HG03558 (cell line): ENCODE data around the gene SOWAHA.

Experiments used
- ATAC-seq: cut with Tn5 transposase; IDR thresholded peaks from one replicate; pipeline ENCODE4 v1.9.1; 2021; ENCODE audit warnings: moderate number of reproducible peaks; ENCODE audit not compliant: unreplicated experiment; ENCODE audit errors: extremely low read depth

SOWAHA gene

GRCh38 chr5:132824426-132824825, 11.3 kb downstream of the SOWAHA start:
- ATAC-seq = no peak

DNA sequence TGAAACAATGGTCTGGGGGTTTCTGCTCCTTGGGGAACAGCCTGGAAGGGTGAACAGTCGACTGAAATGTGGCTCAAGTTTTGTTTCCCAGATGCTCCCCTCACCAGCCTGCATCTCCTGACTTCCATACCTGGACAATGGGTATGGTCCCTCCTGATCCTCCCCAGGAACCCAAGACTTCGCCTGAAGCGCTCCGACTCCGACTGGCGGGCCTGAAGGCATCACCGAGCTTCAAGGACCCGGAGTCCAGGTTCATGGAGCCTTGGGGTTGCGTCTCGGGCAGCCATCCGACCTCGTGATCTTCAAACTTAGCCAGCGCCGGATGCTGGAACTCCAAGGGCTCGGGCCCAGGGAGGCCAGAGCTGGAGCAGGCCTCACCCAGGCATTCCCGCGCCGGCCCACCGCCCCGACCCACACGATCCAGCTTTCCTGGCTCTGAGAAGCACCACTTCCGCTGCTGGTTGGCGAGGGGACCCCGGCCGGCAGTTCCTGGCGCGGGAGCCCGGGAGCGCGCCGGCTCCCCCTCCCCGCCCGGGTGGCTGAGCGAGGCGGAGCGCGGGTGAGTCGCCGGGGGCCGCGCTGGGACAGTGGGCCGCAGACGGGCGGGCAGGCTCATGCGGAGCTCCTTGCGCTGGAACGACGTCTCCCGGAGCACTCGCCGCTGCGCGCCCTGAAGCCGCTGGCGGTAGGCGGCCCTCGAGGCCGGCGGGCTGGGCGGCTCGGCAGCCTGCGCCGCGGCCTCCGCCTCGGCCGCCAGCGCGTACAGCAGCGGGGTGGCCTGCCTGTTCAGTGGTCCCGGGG, 12.1 kb downstream of the SOWAHA start:
- ATAC-seq = no peak

DNA sequence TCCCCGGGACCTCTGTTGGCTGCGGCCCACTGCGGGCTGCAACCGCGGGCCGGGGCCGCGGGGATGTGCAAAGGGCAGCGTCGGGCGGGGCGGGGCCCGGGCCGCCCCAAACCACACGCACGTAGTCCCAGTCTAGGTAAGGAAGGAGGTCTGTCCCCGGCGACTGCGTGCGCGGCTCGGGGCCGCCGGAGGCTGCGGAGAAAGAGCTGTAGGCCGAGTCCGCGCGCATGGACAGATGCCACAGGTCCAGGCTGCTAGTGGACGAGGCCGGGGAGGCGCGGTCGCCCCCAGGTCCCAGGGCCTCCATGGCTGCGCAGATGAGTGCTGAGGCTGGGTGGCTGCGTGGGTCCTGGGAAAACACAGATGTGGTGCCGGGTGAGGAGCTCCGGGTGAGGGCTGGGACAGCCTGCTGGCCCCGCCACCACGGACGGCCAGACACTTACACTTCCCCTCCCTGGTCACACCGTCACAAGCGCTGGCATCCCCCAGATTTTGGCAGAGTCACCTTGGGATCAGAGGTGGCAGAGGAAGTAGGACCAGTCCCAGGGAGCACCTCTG, 12.8 kb downstream of the SOWAHA start:
- ATAC-seq = no peak

GRCh38 chr5:132826424-132827082, 13.5 kb downstream of the SOWAHA start:
- ATAC-seq = no peak

DNA sequence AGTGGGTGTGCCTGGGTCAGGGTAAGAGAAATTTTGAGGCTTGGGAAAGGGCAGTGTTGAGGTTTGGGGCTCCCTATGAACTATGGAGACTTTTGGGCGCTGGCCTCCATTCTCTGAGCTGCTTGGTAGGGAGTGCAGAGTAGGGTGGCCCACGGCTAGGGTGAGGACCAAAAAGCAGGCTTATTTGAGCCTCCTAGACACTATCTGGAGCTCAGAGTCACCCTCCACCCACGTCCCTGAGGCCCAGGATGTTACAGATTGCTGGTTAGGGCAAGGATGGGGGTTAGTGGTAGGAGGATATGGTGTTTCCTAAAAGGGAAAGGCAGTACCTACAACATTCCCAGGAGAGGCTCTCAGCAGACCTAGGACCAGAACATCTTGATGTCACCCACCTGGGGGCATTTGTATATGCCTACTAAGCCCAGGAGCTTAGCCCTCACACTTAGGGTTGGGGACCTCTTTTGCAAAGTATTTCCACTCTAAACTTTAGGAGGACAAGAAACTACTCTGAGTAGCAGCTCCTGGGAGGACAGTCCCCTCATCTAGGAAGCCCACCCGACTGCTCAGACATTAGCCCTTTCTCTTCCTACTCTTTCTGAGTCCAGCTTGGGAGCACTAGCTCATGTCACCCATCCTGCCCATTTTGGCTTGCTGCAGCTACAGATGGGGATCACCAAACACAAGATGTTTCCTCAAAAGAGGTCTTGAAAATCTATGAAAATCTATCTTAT, 15.0 kb downstream of the SOWAHA start:
- ATAC-seq = no peak

DNA sequence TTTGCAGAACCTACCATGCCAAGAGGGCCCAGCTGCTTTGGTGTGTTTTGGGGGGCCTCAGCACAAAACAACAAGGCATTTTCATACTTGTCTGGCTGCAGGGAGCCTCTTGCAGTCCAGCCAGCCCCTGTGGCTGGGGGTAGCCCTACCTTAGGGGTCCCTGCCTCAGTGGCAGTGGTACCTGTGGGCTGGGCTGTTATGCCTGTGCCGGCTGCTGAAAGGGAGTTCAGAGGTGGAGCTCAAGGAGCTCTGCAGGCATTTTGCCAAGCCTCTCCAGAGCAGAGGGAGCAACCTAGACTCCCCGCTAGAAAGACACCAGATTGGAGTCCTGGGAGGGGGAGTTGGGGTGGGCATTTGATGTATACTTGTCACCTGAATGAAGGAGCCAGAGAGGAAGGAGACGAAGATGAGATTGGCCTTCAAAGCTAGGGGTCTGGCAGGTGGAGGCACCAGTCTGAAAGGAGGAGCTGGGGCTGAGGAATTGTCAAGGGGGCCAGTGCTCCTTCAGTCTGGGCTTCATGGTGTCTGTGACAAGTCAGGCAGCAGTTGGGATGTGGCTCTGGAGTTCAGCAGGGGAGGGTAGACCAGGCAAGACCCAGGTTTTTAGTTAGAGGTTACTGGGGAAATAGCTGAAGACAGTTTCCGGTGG, 15.9 kb downstream of the SOWAHA start:
- ATAC-seq = no peak

DNA sequence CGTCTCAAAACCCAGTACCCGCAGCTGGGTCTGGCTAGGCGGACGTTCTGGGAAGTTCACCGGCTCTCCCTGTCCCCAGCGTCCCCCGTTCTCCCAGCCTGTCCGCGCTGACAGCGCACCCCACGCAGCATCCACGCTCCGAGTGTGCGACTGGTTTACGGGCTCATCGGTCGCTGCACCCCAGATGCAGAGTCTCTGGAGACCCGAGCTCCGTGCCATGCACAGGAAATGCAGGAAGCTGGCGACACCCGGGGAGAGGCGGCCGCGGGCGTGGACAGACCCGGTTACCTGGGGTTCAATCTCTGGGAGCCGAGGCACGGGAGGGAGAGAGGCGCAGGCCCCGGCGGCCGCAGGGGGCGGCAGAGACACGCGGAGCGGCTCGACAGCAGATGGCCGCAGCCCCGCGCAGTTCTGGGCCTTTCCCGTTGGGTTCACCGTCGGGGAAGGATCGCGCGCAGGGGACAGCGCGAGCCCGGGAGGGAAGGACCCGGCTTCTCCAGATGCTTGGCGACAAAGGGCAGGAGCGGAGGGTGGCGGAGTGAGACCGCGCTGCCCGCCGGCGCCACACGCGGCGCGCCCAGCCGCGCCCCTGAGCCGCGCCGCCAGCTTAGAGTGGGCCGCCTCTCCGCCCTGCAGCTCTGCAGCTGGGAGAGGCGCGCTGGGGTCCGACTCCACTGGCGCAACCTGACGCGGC, 16.8 kb downstream of the SOWAHA start:
- no peak for ATAC-seq

DNA sequence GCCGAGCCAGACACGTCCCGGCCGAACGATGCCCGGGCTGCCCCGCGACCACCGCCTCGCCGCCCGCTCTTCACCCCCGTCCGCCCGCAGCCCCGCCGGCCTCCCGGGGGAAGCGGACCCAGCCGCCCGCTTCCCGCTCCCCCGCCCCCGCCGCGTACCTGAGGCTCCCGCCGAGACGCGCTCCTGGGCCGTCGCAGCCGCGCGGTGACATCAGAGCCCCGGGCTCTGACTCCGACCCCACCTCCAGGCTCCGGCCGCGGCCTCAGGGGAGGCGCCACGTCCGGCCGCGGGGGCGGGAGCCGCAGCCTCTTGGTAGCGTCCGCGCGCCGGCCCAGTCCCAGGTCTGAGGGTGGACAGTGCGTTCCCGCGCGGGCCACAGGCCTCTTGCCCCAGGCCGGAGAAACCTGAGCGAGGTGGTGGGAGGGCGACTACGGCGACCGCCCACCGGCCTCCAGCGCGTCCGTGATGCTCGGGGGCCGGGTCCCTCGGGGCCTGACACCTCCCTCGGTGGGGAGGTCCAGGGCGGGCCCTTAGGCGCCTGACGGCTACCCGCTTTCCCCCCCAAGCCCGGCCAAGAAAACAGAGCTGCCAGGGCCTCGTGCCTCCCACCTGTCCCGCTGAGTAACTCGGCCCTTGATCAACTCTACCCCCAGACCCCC, 17.5 kb downstream of the SOWAHA start, which contains the start of gene SHROOM1:
Gene SHROOM1 (minus strand): TSS at position 212 of the 659 bp plus-strand sequence. CDS start 4,507 bp downstream, outside the sequence.
- ATAC-seq = no peak

DNA sequence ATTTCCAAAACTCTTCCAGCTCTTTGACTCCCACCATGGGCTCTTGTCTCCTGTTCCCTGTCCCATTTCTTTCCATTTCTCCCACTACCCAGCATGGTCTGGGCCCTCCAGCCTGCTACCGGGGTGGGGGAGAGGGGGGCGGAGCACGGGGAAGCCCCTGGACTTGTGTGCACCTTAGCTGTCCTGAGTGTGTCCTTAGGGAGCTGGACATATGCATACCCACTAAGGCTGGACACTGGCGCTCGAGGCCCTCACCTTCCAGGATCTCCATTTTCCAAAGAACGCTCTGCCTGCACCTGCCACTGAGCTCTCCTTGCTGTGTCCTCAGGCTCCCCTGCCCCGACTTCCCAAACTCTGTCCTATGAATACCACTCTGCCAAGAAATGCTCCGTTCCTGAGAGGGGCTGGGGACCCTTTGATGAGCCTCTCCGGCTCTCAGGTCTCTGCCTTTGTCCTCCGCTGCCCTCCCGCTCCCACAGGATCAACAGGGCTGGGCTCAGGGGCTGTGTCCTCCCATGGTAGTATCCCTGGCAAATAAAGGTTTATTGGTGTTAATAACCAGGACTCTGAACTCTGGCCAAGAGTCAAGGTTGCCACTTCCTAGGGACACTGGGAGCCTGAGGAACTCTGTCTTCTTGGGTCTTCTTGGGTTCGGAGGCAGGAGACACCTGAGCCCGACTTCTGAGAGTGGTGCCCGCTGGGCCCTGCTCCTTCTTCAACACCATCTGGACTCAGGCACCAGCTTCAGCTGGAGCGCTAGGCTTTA, 18.2 kb downstream of the SOWAHA start:
- ATAC-seq = no peak

GRCh38 chr5:132832612-132833011, 19.5 kb downstream of the SOWAHA start:
- no peak for ATAC-seq

DNA sequence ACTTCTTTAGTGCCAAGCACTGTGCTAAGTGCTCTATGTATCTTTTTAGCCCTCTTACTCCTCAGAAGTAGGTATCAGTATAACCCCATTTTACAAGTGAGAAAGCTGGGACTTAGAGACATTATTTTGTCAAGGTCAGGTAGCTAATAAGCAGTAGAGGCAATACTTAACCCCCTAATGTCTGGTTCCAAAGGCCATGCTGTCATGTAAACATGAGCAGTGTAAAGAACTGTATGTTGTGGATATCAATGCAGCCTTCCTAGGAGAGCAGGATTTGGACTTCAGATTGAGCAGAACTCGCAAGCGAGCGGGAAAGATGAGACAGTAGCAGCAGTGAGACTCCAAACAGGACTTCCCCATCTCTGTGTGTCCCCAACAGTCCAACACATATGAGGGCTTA, 21.0 kb downstream of the SOWAHA start:
- ATAC-seq = no peak

DNA sequence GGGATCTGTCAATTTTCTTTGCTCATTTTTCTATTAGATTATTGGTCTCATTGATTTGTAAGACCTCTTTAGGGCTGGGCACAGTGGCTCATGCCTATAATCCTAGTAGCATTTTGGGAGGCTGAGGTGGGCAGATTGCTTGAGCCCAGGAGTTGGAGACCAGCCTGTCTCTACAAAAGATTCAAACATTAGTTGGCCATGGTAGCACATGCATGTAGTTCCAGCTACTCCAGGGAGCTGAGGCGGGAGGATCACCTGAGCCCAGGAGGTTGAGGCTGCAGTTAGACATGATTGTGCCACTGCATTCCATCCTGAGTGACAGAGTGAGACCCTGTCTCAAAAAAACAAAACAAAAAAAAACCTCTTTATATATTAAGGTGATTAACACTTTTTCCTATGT, 23.8 kb downstream of the SOWAHA start:
- ATAC-seq = no peak

- ATAC-seq = no peak
Measured at GRCh38 chr5:132837868-132838267, 24.8 kb downstream of the SOWAHA start.

DNA sequence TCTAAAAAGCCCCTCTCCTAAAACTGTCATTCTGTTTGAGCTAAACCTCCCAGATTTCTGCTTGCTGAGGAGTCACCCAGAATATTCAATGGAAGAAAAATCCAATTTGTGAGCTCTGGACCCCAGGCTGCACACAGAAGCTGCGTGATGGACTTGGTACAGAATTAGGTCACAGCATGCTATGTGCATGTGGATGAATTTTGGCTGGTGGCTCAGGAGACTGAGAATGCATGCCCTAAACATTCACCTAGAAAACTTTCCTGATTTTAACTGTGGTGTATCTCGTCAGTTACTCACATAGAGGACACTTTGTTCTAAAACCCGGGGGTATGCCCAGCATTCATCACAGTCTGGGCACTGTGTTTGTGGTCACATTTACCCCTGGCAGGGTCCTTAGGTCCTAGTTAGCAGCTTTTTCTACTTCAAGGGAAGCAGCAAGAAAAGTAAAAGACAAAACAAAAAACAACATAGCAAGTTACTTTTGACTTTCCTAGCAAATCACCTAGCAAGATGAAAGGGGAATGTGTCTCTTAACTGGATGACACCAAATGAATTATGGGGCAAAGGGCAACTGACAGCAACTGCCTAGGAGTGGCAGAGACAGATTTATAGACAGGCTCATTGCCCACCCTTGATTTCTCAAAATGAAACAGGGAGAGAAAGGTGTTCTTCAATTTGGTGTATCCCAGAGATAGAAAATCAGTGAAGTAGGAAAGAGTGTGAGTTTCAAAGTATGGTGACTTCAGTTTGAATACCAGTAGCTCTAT, 25.6 kb downstream of the SOWAHA start:
- ATAC-seq = no peak

DNA sequence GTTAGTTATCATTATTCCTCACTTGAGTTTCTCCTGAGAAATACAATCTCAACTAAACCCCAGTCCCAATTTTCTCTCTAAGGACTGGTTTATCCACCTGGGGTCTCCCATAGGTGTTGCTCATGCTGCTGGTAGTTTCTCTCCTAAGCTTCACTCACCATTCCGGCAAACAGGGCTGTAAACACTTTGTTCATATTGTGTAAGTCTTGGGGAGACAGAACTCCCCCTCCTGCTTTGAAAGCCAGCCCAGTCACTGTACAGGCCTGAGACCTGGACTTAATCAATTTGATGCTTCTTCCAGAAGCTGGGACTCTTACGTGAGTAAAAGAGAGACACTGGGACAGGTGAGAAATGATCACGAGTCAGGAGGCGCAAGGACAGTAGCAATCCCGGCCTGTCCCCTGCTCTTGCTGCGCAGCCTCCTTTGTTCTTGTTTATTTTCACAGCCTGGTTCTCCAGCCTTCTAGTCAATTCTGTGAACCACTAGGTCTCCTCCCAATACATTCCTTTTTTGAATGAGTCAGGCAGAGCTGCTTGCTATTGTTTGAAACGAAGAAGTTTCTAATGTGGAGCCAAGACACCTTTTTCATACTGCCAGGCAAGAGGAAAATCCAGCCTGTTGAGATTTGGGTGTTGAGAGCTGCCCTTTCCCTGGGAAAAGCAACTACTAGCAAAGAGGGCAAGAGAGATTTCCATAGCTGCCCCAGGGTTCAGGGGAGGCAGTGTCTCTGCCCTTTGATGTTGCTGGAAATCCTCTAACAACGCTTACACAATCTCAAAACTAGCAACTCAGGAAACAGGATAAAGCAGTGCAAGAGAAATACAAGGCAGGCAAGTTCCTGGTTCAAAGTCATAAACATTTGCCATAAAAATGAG, 26.6 kb downstream of the SOWAHA start:
- ATAC-seq = no peak

DNA sequence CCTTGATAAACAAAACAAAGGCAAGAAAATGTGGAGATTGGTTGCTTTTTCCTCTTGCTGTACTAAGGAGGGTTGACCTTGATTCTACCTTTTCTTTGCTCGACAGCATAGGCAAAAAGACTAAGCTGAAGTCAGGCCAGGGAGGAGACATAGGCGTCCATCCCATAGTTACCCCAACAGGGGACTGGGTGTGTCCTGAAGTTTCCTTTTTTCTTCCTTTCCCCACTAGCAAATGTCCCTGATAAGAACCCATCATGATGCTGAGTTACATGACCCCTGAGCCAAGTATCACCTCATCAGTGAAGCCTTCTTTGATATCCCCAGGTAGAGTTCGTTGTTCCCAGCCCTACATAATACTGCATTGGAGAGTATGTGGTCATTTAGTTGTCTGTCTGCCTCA, 27.2 kb downstream of the SOWAHA start:
- ATAC-seq = no peak

DNA sequence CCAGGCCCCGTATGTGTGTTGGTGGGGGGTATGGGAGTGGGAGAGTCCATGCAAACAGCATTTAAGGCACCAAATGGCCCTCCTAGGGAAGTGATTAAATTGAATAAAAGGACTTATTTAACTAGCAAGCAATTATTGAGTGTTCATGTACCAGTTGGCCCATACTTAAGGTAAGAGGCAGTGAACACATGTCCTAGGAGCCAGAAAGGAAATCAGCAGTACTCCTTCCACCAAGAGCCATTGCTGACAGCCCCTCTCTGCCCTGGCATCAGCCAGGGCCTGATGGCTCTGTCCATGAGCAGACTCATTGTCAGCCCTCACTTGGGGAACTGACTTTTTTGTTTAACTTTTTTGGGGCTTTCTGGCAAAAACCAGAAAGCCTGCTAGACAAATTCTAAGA, 27.8 kb downstream of the SOWAHA start:
- no peak for ATAC-seq
